ENCODE data around the gene ZC3H13. TPM values are rescaled to one million over a fixed set of nuclear protein-coding genes. Genes with fewer than 3 reads are reported as not detected.

The ZC3H13 gene
- total RNA-seq, 1 experiment from 2014 or later = 33.9 TPM

- no peaks in the 10 kb centered on the region for H3K9me3 Mint-ChIP-seq (ENCODE audit: unreplicated experiment)
- no peak overlapping the region for H3K4me3 Mint-ChIP-seq (ENCODE audit: unreplicated experiment)
- H3K4me1 Mint-ChIP-seq (ENCODE audit: insufficient read depth, unreplicated experiment) = no peaks in the 10 kb centered on the region
- intact Hi-C loops (cut with micrococcal nuclease) = no loop called here
- BruUV-seq (replicated peaks) = no TSS peak
- DNase-seq (ENCODE audit: unreplicated experiment) = no peak
- no peak for TF ChIP-seq CTCF (IDR thresholded peaks at IDR 0.05; ENCODE audit: unreplicated experiment)
- ChIA-PET POLR2A (no interaction called here), CTCF (interaction anchor here (1.0 kb wide), 1 partner anchor 49 kb away, joined by 4 read pairs; no protein-coding TSS in a partner anchor)
- peaks cover 20% of the 10 kb centered on the region for H3K27me3 Mint-ChIP-seq (ENCODE audit: insufficient read depth, unreplicated experiment)
- H3K27ac Mint-ChIP-seq (ENCODE audit: low read depth, unreplicated experiment) = no peak overlapping the region
- H3K36me3 Mint-ChIP-seq (ENCODE audit: insufficient read depth, unreplicated experiment) = no peaks in the 10 kb centered on the region
These were observed 24.7 kb upstream of the ZC3H13 start for GRCh38 chr13:46077265-46077664.

- peaks cover 20% of the 10 kb centered on the region for H3K27me3 Mint-ChIP-seq (ENCODE audit: insufficient read depth, unreplicated experiment)
- no peak for TF ChIP-seq CTCF (IDR thresholded peaks at IDR 0.05; ENCODE audit: unreplicated experiment)
- no peak for DNase-seq (ENCODE audit: unreplicated experiment)
- no TSS peak for BruUV-seq (replicated peaks)
- POLR2A ChIA-PET = no interaction called here
- no peaks in the 10 kb centered on the region for H3K9me3 Mint-ChIP-seq (ENCODE audit: unreplicated experiment)
- H3K36me3 Mint-ChIP-seq (ENCODE audit: insufficient read depth, unreplicated experiment) = no peaks in the 10 kb centered on the region
- CTCF ChIA-PET = no interaction called here
- intact Hi-C loops (cut with micrococcal nuclease) = no loop called here
- no peaks in the 10 kb centered on the region for H3K4me1 Mint-ChIP-seq (ENCODE audit: insufficient read depth, unreplicated experiment)
- no peak overlapping the region for H3K4me3 Mint-ChIP-seq (ENCODE audit: unreplicated experiment)
- no peak overlapping the region for H3K27ac Mint-ChIP-seq (ENCODE audit: low read depth, unreplicated experiment)
These were observed 24.3 kb upstream of the ZC3H13 start for GRCh38 chr13:46076827-46077226.

- POLR2A ChIA-PET = interaction anchor here (1.2 kb wide), 1 partner anchor 13 kb away, joined by 3 read pairs; no protein-coding TSS in a partner anchor
- Mint-ChIP-seq H3K4me3 (ENCODE audit: unreplicated experiment) (no peak overlapping the region), H3K4me1 (ENCODE audit: insufficient read depth, unreplicated experiment) (no peaks in the 10 kb centered on the region), H3K36me3 (ENCODE audit: insufficient read depth, unreplicated experiment) (no peaks in the 10 kb centered on the region), H3K9me3 (ENCODE audit: unreplicated experiment) (no peaks in the 10 kb centered on the region), H3K27me3 (ENCODE audit: insufficient read depth, unreplicated experiment) (peaks cover 20% of the 10 kb centered on the region), H3K27ac (ENCODE audit: low read depth, unreplicated experiment) (no peak overlapping the region)
- no peak for TF ChIP-seq CTCF (IDR thresholded peaks at IDR 0.05; ENCODE audit: unreplicated experiment)
- DNase-seq (ENCODE audit: unreplicated experiment) = no peak
- CTCF ChIA-PET = no interaction called here
- intact Hi-C loops (cut with micrococcal nuclease) = no loop called here
- BruUV-seq (replicated peaks) = no TSS peak
These were observed 23.3 kb upstream of the ZC3H13 start for GRCh38 chr13:46075811-46076210.

GRCh38 chr13:46071590-46072249 lies 19.2 kb upstream of the ZC3H13 start:
- no peaks in the 10 kb centered on the region for H3K36me3 Mint-ChIP-seq (ENCODE audit: insufficient read depth, unreplicated experiment)
- no TSS peak for BruUV-seq (replicated peaks)
- intact Hi-C loops (cut with micrococcal nuclease) = no loop called here
- no peak for TF ChIP-seq CTCF (IDR thresholded peaks at IDR 0.05; ENCODE audit: unreplicated experiment)
- CTCF ChIA-PET = interaction anchor here (0.5 kb wide), 1 partner anchor 15 kb away, joined by 6 read pairs; no protein-coding TSS in a partner anchor
- peaks cover 4% of the 10 kb centered on the region for H3K27me3 Mint-ChIP-seq (ENCODE audit: insufficient read depth, unreplicated experiment)
- no peak for DNase-seq (ENCODE audit: unreplicated experiment)
- H3K27ac Mint-ChIP-seq (ENCODE audit: low read depth, unreplicated experiment) = no peak overlapping the region
- POLR2A ChIA-PET = no interaction called here
- no peaks in the 10 kb centered on the region for H3K4me1 Mint-ChIP-seq (ENCODE audit: insufficient read depth, unreplicated experiment)
- H3K9me3 Mint-ChIP-seq (ENCODE audit: unreplicated experiment) = no peaks in the 10 kb centered on the region
- no peak overlapping the region for H3K4me3 Mint-ChIP-seq (ENCODE audit: unreplicated experiment)

Data from MCF 10A (cell line).